NCI-H1417 treated with DMSO at 0.1 percent for 48 hours (cell line): ENCODE measurements around the gene ACTRT1.

Experiments used
- DNase-seq: peaks from one replicate; lab custom pipeline; 2025; lab: John Stamatoyannopoulos, UW

The ACTRT1 gene

GRCh38 chrX:128052303-128052702, at the start of gene ACTRT1:
ACTRT1 (minus strand) TSS chrX:128052403; CDS start chrX:128052206, 197 bp downstream.
- DNase-seq: no peak

- DNase-seq: no peak
These were observed 26.3 kb upstream of the ACTRT1 start for GRCh38 chrX:128078545-128078944.

GRCh38 chrX:128057421-128057820, 5.2 kb upstream of the ACTRT1 start:
- no peak for DNase-seq

- no peak for DNase-seq
These were observed 677 bp downstream of the ACTRT1 start for GRCh38 chrX:128051526-128051925.

GRCh38 chrX:128035318-128035717, 16.9 kb downstream of the ACTRT1 start:
- DNase-seq: no peak

- no peak for DNase-seq
These were observed 30.6 kb downstream of the ACTRT1 start for GRCh38 chrX:128021566-128021965.

- no peak for DNase-seq
These were observed 31.5 kb downstream of the ACTRT1 start for GRCh38 chrX:128020701-128021100.

GRCh38 chrX:128019218-128019617, 33.0 kb downstream of the ACTRT1 start:
- DNase-seq: no peak

GRCh38 chrX:128012015-128012414, 40.2 kb downstream of the ACTRT1 start:
- no peak for DNase-seq

- DNase-seq: no peak
These were observed 44.3 kb downstream of the ACTRT1 start for GRCh38 chrX:128007882-128008281.
